NCI-H187 treated with DMSO at 0.1 percent for 48 hours (cell line): ENCODE data around the gene NPHS1.
A peak's percentile ranks its signal among the peaks of the same experiment; 100 is the strongest.
"Not testable (repeated sequence)": the region's sequence is repeated elsewhere in the genome, so short reads cannot be mapped to it uniquely, and the experiment has no call there.

Source experiments
- DNase-seq: peaks from one replicate; lab custom pipeline; 2025; lab: John Stamatoyannopoulos, UW

Gene NPHS1, protein sequence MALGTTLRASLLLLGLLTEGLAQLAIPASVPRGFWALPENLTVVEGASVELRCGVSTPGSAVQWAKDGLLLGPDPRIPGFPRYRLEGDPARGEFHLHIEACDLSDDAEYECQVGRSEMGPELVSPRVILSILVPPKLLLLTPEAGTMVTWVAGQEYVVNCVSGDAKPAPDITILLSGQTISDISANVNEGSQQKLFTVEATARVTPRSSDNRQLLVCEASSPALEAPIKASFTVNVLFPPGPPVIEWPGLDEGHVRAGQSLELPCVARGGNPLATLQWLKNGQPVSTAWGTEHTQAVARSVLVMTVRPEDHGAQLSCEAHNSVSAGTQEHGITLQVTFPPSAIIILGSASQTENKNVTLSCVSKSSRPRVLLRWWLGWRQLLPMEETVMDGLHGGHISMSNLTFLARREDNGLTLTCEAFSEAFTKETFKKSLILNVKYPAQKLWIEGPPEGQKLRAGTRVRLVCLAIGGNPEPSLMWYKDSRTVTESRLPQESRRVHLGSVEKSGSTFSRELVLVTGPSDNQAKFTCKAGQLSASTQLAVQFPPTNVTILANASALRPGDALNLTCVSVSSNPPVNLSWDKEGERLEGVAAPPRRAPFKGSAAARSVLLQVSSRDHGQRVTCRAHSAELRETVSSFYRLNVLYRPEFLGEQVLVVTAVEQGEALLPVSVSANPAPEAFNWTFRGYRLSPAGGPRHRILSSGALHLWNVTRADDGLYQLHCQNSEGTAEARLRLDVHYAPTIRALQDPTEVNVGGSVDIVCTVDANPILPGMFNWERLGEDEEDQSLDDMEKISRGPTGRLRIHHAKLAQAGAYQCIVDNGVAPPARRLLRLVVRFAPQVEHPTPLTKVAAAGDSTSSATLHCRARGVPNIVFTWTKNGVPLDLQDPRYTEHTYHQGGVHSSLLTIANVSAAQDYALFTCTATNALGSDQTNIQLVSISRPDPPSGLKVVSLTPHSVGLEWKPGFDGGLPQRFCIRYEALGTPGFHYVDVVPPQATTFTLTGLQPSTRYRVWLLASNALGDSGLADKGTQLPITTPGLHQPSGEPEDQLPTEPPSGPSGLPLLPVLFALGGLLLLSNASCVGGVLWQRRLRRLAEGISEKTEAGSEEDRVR (N-terminal part only)

DNA sequence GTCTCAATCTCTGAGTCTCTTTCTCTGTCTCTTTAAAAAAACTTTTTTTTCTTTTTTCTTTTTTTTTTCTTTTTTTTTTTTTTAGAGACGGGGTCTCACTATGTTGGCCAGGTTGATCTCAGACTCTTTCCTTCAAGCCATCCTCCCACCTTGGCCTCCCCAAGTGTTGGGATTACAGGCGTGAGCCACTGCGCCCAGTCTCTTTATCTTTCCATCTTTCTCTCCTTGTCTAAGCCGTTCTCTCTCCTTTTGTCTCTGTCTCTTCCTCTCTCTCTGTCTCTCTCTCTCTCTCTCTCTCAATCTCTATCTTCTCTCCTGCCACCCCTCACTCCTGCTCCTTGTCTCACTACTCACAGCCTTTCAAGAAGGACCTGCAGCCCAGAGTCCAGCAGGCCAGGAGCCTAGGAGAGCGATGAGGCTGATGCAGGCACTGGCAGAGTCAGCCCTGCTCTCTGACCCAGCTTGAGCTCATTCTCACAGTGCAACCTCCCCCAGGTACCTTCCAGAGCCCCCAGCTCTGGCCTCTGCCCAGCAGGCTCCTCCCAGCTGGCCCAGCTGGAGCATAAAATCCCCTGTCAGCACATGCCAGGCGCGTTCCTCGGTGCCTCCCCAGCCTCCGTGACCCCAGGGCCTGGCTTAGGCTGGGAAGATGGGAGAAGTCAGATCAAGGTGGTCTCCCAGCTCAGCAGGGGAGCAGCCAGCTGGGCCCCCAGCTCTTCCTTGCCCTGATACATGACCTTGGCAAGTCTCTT lies at the start of gene NPHS1:
NPHS1 (minus strand) TSS at position 476 of the 752 bp plus-strand sequence. CDS start 667 bp downstream, outside the sequence.
- no peak for DNase-seq

DNA sequence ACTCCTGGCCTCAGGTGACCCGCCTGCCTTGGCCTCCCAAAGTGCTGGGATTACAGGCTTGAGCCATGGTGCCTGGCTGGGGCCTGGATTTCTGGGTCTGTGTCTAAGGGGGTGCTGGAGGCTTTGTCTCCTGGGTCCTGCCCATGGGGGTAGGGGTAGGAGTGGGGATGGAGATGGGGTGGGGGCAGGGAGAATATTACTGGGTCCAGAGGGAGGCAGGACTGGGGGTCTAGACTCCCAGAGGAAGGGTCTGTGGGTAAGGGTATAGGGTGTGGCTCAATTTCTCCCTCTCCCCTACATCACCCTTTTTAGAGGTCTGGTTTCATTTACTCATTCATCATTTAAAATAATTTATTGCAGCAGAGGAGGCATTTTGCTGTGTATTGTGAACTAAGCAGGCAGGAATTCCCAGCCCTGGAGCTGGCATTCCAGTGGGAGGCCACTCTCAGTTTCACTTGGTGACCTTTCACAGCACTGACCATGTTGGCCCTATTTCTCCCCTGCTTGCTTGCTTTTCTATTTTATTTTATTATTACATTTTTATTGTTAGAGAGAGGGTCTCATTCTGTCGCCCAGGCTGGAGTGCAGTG lies 48.8 kb upstream of the NPHS1 start:
- DNase-seq, result no peak

DNA sequence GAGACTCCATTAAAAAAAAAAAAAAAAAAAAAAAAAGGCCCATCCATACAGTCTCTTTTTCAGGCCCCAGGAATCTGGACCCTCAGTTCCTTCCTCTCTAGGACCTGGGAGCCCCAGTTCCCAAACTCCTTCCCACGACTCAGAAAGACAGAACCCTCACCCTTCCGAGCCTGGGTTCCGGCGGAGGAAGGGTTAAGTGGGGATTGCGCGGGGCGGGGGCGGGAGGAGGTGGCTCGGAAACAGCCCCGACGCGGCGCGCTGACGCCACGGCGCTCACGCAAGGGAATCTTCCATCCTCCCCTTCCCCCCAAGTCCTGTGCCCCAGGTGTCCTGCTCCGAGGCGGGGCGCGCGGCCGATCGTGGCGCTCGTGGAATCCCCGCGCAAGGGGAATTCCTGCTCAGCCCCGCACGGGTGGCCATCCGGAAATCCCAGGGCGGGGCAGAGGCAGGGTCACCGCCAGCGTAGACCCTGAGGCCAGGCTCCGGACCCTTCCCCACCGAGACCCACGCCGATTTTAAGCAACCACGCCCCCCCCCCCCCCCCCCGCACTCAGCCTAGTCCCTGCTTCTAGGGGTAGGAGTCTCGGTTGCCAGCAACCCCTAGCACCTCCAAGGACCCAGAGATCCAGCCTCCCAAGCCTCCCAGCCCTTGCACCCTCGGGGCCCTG lies 47.4 kb upstream of the NPHS1 start:
- peak; percentile 21 for DNase-seq

DNA sequence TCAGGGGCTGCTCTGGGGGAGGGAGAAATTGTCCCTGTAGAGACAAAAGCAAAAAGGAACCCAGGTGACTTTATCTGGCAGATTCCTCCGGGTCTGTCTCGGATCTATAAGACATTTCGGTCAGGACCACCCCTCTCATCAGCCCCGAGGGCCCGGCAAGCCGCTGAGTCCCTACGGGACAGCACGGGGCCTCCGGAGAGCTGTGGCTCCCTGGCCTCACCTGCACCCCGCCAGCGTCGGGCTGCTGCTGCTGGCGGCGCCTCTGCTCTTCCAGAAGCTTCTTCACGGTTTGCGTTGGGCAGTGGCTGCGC lies 46.1 kb upstream of the NPHS1 start:
- no peak for DNase-seq

DNA sequence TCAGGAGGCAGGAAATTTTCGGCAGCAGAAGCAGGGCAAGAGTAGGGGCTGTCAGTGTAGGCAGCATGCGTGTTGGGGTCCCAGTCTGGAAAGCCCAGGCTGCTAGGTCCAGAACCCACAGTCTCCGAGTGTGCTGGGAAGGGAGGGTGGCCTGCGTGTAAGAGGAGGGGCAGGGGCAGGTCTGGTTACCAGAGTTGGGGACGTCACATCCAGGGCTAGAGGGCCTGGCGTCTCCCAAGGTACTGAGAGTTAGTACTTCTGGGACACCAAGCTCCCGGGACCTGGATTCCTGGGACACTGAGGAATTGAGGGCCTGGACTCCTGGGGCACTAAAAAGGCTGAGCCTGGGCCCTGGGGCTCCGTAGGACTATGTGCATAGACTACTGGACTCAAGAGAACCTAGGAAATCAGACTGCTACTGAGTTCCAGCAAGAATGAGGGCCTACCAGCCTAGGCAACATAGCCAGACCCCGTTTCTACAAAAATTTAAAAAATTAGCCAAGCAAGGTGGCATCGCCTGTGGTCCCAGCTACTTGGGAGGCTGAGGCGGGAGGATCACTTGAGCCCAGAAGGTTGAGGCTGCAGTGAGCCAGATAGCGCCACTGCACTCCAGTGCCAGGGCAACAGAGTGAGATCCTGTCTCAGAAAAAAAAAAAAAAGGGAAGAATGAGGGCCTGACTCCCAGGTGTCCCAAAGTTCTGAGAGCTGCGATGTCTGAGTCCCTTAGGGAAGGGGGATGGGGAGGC lies 45.6 kb upstream of the NPHS1 start:
- no peak for DNase-seq

DNA sequence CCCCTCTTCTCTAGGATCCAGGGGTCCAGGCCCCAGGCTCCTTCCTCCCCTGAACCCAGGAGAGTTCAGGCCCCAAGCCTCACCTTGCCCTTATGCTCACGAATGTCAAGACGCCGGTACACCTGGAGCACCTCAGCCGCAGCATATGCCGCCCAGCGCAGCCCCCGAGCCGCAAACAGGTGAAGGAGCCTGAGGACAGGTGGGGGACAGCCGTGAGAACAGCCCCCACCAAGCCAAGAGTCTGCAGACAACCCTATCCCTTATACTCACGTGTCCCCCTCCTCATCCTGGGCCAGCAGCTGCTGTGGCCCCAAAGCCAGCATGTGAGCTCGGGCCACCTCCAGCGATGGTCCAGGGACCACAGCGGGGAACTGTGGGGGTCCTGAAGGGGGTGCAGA lies 44.3 kb upstream of the NPHS1 start:
- no peak for DNase-seq

DNA sequence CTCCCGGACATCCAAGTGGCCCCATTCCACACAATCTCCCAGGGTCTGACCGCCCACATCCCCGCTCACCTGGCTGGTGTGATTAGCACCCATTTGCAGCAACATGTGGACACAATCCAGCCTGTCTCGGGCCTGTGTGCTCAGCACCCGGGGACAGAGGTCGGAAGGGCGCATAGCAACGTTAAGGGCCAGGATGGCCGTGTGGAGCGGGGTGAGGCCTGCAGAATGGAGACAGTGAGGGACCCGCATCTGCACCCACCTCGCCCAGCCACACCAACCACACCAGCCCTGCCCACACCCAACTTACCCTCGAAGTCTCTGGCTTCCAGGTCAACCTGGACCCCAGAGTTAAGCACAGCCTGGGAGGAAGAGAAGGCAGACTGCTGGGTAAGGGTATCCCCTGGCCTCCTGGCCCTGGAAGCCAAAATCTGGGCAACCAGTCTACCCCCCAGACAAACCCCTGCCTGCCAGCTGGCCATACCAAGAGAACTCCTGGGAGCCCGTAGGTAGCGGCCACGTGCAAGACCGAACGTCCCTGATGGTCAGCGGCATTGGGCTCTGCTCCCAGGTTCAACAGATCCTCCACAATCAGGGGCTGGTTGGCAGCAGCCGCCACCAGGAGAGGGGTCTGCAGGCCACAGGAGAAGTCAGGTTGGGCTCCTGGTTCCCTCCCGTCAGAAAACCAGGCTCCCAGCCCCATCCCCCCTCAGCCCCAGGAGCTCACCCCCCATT lies 43.8 kb upstream of the NPHS1 start:
- DNase-seq, result no peak

DNA sequence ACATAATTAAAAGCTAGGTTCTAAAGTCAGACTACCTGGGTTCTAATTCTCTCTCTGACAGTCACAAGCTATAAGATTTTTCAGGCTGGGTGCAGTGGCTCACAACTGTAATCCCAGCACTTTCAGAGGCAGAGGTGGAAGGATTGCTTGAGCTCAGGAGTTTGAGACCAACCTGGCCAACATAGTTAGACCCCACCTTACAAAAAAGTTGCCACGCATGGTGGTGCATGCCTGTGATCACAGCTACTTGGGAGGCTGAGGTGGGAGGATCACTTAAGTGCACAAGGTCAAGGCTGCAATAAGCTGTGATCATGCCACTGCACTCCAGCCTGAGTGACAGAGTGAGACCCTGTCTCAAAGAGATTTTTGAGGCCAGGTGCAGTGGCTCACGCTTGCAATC lies 42.0 kb upstream of the NPHS1 start:
- no peak for DNase-seq

DNA sequence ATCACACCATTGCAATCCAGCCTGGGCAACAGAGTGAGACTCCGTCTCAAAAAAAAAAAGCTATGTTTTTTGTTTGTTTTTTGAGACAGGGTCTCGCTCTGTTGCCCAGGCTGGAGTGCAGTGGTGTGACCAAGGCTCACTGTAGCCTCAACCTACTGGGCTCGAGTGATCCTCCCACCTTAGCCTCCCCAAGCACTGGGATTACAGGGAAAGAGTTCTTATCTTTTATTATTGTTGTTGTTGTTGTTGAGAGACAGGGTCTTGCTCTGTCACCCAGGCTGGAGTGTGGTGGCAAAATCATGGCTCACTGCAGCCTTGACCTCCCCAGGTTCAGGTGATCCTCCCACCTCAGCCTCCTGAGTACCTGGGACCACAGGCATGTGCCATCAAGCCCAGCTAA lies 39.5 kb upstream of the NPHS1 start:
- not testable (repeated sequence) for DNase-seq

DNA sequence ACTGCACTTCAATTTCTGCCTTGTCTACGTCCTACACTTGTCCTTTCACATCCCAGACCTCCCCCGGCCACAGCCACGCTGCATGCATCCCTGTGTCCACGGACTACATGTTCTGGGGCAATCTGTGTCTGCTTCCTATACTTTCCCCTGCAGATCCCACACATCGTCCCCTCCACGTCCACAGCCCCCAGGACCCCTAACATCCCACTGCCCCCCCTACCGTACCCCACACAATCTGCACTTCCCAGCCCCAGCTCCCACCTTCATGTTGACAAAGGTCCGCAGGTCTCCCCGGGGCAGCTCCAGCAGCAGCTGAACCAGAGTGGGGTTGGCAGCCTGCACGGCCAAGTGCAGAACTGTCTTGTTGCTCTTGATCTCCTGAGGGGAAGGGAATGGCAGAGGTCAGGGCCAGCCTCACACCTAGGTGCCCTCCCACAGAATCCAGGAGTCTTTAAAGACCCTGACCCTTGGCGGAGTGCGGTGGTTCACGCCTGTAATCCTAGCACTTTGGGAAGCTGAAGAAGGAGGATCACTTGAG lies 37.9 kb upstream of the NPHS1 start:
- no peak for DNase-seq

DNA sequence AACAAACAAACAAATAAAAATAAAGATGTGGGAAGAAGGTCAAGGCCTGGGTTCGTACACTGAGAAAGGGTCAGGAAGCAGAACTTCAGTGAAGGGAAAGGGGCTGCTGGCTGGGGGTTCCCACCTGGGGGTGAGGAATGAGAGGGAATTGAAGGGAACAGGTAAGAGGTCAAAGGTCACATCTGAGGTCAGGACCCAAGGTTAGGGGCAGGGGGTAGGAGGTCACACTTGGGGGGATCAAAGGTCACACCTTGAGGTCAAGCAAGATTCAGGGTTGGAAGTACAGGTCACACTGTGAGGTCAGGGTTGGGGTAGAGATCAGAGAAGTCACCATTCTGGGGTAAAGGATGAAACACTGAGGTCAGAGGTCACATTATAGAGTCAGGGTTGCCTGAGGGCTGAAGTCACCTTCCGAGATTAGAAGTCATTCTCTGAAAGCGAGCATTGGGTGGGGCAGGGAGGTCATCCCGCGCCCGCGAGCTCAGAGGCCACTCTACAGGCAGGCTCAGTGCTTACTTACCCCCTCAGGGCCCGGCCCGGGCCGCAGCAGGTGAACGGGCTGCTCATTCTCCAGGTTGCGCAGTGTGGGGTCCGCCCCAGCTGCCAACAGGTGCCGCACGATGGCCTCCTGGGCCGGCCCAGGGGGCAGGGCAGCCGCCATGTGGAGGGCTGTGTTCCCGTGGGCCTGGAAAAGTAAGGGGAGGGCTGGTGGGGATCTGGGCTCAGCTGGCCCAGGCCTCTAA lies 37.2 kb upstream of the NPHS1 start:
- DNase-seq, result no peak

DNA sequence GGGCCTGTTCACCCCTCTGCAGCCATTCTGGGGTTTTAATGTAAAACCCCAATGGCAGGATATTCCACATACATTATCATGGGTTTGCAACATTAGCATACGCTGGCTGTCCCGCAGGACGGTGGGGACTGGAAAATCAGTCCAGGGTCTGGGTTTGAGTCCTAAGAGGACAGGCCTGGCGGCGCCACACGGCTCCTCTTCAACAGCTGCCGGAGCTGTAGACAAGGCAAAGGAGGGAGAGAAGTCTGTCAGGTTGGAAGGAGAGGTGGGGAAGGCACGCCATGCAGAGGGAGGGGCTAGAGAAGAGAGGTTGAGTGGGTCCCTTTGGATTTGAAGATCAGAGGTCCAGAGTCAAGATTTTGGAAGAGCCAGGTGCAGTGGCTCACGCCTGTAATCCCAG lies 36.1 kb upstream of the NPHS1 start:
- DNase-seq, result no peak

DNA sequence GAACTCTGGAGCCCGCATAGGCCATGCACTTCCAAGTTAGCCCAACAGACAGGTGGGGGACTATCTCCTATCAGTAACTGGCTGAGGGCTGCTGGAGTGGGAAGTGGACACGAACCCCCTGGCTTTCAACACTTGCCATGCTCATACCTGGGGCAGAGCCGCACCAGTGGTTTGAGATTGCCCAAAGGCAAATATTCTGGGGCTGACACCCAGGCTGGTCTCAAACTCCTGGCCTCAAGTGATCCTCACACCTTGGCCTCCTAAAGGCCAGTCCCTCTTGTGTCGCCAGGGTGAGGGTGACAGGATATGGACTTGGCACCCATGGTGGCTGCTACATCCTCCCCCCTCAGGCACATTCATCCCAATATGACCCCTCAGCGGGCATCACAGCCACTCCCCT lies 34.9 kb upstream of the NPHS1 start:
- DNase-seq, result no peak

DNA sequence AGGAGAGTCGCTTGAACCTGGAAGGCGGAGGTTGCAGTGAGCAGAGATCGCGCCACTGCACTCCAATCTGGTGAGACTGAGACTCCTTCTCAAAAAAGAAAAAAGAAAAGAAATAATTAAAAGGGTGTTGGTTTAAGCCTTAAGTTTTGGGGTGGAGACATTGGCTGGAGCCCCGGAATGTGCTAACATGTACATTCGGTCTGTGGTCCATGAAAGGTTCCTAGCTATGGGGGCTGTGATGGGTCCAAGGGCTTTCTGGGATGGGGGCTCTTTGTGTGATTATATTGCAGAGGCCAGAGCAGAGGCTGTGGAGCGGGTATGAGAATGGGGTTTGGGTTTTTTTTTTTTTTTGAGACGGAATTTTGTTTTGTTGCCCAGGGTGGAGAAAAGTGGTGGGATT lies 33.6 kb upstream of the NPHS1 start:
- no peak for DNase-seq

DNA sequence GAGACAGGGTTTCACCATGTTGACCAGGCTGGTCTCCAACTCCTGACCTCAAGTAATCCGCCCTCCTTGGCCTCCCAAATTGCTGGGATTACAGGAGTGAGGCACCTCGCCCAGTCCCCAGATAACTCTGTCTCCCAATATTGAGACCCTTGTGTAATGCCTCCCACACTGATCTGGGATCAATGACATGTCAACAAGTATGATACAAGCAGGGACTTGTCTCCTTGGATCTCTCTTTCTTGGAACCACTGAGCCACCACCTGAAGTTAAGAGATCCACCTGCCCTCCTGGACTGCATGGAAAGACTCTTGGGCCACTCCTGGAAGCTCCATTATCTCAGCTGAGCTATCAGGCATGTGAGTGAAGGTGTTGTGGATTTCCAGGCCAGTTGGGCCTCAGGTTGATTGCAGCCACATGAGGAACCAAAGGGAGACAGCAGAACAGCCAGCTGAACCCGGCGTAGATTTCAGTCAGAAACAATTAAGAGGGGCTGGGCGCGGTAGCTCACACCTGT lies 33.0 kb upstream of the NPHS1 start:
- no peak for DNase-seq

DNA sequence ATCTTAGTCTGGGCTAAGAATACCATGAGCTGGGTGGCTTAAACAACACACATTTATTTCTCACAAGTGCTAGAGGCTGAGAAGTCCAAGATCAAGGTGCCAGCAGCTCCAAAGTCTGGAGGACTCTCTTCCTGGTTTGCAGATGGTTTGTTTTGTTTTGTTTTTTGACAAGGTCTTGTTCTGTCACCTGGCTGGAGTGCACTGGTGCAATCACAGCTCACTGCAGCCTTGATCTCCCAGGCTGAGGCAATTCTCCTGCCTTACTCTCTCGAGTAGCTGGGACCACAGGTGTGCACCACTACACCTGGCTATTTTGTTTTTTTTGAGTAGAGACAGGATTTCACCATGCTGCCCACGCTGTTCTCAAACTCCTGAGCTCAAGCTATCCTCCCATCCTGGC lies 31.6 kb upstream of the NPHS1 start:
- no peak for DNase-seq

DNA sequence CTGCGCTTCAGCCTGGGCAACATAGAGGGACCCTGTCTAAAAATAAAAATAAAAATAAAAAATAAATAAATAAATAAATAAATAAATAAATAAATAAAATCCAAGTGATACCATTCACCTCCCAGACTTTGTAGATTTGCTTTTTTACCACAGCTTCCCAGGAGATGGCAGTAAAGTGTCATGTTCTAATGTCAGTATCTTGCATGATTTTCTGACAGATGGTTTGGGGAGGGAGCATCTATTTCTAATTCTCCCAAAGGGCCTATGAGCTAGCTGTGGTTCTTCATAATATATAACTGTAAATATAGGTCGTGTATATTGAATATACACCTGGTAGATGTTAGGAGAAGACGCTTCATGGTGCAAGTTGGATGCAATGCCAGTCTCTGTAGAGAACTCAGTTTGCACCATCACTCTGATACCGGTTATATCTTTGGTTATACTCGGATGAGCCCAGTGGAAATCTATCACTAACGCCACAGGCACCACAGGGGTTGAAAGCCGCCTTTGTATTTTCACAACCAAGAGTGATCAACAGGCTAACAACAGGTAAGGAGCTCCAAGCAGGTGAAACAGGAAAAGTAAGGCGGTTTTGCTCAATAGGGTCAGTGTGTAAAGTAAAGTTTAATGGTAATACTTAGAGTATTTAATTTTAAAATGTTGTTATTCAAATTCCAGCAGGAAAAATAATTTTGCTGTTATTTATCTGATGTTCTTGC lies 30.0 kb upstream of the NPHS1 start:
- peak; percentile 18 for DNase-seq

DNA sequence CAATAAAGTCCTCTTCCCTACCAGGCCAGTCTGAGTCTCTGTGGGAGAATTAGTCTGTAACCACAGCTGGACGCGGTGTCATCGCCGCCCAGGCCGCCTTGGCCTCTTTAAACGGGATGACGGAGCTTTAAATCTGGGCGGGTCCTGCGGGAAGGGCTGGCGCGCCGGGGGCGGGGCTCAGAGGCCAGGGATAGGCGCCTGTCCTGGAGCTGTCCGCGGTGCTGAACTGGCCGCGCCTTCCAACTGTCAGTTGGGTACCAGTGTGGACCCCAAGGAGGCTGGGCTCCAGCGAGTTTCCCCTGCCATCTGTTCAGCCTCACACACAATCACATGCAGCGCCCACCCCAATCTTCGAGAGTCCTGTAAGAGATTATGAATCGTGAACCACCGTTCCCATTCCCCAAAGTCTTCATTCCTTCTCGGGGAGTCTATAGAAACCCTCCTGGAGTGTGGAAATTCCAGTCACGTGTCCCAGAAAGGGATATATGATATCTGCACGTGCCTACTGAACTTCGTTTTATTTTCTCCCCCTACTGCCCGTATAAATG lies 27.5 kb upstream of the NPHS1 start:
- no peak for DNase-seq
